Measurements from ENCODE around the gene RGS10. TPM values are rescaled to one million over a fixed set of nuclear protein-coding genes. Genes with fewer than 3 reads are reported as not detected.
A peak's percentile ranks its signal among the peaks of the same experiment; 100 is the strongest.

The RGS10 gene
- total and polyA plus RNA-seq, 9 of the 15 experiments (the other 6 are each of a cell fraction or from before 2014, with no cell fraction given) = 31.9 to 123 (median 62.1) TPM

- TF ChIP-seq CHD7 (IDR thresholded peaks at IDR 0.05; ENCODE audit: low read depth, low read length) (no peak), EGR1 (conservative IDR thresholded peaks at IDR 0.05) (peak; percentile 70), GTF2E2 (tag; IDR thresholded peaks at IDR 0.05) (no peak), NFYB (IDR thresholded peaks at IDR 0.05; ENCODE audit: extremely low read depth, insufficient read length) (no peak), ETS2 (tag; IDR thresholded peaks at IDR 0.05; ENCODE audit: borderline replicate concordance, poor library complexity, severe bottlenecking) (no peak), ARID3A (IDR thresholded peaks at IDR 0.05; ENCODE audit: borderline replicate concordance, low read depth, low read length) (no peak), TRIM24 (IDR thresholded peaks at IDR 0.05) (no peak), RBM15 (IDR thresholded peaks at IDR 0.05; ENCODE audit: insufficient read depth, low read length) (no peak), ZNF717 (CRISPR knock-in tag; IDR thresholded peaks at IDR 0.05) (no peak)
- TF ChIP-seq, protein P1, sequence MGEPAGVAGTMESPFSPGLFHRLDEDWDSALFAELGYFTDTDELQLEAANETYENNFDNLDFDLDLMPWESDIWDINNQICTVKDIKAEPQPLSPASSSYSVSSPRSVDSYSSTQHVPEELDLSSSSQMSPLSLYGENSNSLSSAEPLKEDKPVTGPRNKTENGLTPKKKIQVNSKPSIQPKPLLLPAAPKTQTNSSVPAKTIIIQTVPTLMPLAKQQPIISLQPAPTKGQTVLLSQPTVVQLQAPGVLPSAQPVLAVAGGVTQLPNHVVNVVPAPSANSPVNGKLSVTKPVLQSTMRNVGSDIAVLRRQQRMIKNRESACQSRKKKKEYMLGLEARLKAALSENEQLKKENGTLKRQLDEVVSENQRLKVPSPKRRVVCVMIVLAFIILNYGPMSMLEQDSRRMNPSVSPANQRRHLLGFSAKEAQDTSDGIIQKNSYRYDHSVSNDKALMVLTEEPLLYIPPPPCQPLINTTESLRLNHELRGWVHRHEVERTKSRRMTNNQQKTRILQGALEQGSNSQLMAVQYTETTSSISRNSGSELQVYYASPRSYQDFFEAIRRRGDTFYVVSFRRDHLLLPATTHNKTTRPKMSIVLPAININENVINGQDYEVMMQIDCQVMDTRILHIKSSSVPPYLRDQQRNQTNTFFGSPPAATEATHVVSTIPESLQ (CRISPR knock-in tag; IDR thresholded peaks at IDR 0.05) = no peak
- TF ChIP-seq, protein P2, sequence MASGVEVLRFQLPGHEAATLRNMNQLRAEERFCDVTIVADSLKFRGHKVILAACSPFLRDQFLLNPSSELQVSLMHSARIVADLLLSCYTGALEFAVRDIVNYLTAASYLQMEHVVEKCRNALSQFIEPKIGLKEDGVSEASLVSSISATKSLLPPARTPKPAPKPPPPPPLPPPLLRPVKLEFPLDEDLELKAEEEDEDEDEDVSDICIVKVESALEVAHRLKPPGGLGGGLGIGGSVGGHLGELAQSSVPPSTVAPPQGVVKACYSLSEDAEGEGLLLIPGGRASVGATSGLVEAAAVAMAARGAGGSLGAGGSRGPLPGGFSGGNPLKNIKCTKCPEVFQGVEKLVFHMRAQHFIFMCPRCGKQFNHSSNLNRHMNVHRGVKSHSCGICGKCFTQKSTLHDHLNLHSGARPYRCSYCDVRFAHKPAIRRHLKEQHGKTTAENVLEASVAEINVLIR (CRISPR knock-in tag; IDR thresholded peaks at IDR 0.05) = no peak
Measured at GRCh38 chr10:119542357-119542987, at the start of gene RGS10 (continued).
